GM20431 (cell line): ENCODE data around the gene TMEM260.

ENCODE experiments used
- in situ Hi-C: fragments of 300-500 bp; cut with MseI, MboI; formaldehyde crosslinking; loops from one replicate; pipeline ENCODE4 v1.15.0; 2020; ENCODE audit warnings: low sequenced_read_pairs; ENCODE audit not compliant: unreplicated experiment

Gene TMEM260

DNA sequence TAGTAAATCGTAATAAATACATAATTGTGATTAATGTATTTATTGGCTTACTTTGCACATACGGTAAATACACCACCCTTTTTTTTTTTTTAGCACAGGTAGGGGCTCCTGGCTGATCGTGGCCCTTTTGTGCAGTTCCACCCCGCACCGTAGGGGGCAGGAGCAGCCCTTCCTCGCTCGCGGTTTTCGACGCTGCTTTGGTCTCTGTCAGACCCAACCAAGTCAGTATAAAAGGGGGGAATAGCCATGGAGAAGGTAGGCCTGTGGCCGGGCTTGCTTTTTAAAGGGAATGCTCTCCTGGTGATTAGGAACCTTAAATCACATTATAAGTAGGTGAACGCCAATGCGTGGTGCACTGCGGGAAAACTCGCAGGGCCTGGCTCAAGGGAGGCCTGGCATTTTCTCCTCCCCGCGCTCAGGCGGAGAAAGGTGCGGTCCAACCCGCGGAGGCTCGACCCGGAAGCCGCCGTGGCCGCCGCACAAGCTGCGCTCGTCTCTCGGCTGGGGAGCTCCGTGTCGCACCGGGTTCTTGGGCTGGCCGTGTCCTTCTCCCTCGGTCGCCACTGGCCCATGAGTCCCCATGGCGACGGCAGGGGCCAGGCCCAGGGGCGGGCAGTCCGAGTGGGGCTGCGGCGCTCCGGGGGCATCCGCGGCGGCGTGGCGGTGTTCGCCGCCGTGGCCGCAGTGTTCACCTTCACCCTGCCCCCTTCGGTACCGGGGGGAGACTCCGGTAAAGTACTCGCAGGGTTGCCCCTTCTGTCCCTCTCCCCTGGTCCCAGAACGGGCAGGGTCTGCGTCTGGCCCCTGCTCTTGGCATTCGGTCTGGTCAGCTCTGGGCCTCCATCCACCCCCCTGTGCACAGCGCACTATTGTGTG lies at the start of gene TMEM260:
TSS of gene TMEM260 (plus strand) at position 454 of the 876 bp plus-strand sequence. CDS start at position 571, 117 bp downstream.
- in situ Hi-C loops = no loop called here

DNA sequence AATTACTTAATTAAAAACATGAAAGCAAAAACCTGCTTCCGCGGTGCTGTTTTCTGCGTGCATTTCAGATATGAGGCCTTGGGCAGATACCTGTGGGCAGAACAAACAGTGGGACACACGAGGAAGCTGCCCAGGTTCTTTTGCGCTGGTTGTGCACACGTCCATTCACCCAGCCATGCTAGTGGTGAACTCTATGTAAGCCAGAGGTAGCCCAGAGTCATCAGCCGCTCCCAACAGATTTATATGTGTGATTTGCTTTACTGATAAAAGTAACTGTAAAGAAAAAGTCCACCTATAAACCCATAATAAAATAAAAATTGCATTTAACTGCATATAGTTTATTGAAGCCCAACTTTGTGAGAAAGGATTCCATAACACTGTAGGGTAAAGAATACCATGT lies 47.1 kb upstream of the TMEM260 start:
- in situ Hi-C loops = no loop called here

DNA sequence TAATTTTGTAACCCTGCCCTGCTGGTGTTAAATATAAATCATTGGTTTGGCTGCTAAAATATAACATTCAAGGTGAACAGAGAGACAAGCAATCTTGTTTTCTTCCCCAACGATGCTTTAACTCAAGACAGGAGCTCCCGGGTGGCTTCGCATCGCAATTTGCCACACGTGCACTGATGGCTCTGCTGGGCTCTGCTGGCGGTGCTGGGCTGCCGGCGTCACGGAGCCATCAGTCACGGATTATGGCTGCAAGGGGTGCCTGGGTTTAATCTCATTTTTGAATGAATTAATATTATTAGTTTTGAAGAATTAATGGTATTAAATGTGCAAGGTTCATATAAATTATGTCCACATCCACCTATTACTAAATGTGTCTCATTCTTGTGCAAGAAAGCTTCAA lies 44.9 kb upstream of the TMEM260 start:
- in situ Hi-C loops = no loop called here

DNA sequence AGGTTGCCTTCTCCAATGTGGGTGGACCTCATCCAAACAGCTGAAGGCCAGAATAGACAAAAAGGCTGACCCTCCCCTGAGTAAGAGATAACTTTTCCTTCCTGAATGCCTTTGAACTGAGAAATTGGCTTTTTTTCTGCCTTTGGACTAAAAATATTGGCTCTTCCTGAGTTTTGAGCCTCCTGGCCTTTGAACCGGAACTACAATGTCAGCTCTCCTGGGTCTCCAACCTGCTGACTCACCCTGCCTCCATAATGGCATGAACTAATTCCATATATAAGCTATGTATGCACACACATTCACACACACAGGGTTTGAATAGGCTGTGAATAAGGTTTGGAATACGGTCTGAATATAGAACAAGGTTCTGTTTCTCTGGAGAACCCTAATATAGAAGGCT lies 39.7 kb upstream of the TMEM260 start:
- in situ Hi-C loops = no loop called here

DNA sequence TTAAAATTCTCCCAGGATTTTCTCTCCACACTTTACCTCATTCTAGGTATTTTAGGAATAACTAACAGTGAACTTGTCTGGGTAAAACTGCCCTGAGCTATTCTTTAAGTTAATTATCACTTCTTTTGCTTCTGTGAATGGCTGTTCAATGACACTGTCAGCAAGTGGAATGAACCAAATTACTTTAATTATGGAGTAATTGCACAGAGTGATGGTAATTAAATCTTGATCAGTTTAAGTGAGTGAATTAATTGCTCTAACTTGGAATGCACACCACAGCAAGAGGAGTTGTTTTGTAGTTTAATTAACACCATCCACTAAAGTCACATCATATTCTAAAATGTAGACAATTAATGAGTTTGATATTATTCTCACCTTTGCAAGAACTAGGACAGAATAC lies 36.2 kb upstream of the TMEM260 start:
- in situ Hi-C loops = no loop called here

DNA sequence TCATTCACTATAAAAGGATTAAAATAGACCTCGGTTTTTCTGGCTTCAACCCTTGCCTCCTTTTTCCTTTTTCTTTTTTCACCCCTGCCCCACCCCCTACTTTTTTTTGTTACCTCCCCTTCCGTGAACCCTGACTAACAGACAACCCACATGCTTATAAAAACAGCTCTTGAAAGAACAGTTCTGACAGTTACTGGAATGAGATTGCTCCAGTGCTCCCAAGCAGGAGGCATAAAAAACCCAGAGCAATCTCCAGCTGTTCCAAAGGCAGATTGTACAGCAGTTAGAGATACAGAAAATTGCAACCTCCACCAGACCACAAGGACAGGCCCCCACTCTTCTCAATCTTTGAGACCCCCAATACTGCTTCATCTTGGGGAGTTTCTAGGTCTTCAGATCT lies 29.9 kb upstream of the TMEM260 start:
- in situ Hi-C loops = no loop called here

DNA sequence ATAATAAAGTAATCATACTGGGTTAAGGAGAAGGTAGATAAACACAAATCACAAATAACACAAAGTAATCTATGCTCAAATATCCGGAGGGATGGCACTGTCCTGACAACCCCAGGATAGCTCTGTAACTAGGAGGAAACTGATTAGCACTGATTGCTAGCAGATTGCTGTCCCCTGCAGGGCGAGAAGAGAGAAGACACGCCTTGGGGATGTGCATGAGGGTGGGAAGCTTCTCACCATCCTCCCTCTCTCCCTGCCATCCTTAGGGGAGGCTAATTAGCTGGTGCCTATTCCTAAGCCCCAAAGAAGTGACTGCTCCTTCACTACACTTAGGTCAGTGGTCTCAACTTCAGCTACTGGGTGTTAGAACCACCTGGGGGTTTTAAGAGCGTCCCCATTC lies 27.0 kb upstream of the TMEM260 start:
- in situ Hi-C loops = no loop called here

DNA sequence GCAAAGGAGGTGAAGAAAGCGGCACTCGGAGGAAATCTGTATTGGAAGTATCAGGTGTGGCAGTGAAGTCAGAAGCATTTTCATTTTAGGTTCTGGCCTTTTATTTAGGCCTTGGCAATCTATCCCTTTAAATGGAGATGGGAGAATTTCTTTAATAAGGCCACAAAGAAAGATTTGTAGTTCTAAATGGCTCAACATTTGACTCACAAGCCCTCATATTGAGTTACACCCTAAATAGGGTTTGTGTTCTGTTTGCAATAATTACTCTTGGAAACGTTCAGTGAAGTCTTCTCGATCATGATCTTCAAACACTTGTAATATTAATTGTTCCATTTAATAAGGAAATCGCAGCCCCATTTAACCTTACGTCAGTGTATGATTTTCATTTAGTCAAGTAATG lies 25.3 kb upstream of the TMEM260 start:
- in situ Hi-C loops = no loop called here

DNA sequence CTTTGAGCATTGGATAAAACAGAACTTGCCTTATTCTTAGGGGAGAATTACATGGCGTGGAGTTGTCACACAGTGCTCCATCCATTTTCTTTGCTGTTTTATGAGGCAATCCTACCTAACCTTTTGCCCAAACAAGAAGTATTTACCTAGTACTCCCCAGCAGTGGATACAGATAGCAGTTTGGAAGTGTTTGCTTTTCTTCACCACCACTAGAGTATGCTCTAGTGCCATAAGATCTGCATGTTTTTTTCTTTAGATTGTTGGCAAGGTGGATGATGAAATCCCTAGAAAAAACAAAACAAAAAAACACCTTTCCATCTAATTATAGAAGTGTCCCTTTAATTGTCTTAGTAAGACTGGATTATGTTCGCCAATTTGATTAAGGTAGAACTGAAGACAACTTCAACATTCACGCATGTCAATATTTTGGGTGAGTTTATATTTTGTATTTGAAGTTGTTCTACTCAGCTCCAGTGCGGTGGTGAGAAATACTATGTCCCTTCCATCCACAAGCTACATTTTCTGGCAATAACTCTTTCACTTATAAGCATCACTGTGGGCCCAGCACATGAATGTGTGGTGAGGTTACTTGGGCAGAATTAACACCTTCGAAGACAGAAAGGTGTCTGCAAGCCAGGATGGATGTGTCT lies 23.6 kb upstream of the TMEM260 start:
- in situ Hi-C loops = no loop called here

DNA sequence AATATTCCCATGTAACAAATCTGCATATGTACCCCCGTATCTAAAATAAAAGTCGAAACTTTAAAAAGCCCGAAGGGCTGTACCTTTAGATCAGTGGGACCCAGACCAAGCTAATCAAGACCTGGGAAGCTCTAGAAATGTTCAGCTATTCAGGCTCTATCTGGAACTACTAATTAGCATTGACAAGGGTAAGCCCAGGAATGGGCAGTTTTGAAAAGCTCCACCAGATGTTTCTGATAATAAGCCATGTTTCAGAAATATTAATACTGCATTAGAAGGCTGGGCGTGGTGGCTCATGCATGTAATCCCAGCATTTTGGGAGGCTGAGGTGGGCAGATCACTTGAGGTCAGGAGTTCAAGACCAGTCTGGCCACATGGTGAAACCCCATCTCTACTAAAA lies 20.4 kb upstream of the TMEM260 start:
- in situ Hi-C loops = no loop called here

DNA sequence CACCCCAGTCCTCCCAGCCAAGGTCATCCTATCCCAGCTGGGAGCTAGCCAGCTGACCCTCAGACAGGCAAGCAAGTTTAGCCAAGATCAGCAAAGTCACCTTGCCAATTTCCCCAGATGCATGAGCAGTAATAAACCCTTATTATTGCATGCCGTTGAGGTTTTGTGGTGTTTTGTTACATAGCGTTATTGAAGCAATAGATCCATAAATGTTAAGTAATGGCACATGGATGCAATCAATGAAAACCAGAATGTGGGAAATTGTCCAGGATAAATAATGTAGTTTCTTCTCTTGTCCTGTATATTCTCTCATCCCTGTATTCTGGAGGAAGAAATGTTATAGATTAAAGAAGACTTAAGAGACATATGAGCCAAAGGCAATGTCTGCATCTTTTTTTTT lies 18.0 kb upstream of the TMEM260 start:
- in situ Hi-C loops = no loop called here

DNA sequence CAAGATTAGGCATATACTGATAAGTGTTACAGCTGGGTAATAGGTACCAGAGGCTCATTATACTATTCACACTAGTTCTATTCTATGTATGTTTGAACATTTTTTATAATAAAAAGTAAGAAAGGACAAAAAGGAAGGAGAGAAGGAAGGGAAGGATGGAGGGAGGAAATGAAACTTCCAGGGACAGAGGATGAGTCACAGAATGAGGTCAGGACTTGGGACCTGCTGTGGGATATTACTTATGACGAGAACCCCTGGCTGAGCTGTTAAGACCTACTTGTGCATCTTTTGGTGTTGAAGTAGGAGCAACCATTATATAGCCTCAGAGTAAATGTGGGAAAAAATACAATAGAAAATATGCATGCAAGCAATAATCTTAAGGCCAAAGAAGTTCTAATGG lies 16.7 kb upstream of the TMEM260 start:
- in situ Hi-C loops = no loop called here

DNA sequence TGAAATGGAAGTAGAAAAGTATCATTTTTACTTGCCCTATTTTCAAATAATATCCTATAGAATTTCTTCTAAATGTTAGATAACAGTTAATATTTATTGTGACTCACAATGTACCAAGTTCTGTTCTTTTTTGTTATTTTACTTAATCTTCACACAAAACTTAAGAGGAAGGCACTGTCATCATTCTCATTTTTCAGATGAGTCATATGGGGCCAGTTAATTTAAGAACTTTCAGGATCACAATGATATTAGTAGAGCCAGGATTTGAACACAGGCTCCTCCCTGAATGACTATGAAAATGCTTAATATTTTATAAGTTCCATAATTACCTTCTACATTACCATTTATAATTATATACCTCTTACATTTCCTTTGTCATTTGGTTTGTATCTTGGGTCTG lies 10.4 kb upstream of the TMEM260 start:
- in situ Hi-C loops = no loop called here

DNA sequence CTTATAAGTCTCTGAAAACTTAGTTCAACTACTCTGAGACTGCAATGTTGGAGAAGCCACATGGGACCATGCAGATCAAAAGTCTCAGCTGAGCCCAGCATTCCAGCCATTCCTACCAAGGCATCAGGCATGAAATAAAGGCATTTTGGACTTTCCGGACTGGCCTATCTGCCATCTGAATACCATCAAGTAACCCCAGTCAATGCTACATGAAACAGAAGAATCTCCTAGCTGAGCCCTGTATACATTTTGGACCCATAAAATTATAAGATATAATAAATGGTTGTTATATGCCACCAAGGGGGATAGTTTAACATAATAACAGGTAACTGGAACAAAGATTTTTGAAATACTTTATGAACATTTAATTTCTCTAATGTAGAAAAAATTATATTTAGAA lies 9.3 kb upstream of the TMEM260 start:
- in situ Hi-C loops = no loop called here

DNA sequence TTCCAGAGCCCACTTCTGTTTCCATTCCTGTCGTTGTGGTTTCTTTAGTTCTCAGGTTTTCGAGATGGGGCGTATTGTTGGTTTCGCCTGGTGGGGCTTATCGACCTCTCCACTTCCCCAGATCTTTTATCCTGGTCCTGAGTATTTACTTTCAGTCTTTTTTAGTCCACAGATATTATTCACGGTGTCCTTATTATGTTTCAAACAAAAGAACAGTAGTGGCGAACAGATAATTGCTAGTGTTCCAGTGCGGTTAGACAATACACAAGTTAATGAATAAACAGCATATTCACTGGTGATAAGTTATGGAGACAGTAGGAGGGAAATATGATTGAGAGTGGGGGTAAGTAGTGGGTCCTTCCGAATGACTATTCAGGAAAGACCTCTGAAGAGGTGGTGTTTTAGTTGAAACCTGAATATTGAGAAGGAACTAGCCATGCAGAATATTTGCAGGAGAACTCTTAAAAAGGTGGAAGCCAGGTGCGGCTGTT lies 668 bp downstream of the TMEM260 start:
- in situ Hi-C loops = no loop called here

DNA sequence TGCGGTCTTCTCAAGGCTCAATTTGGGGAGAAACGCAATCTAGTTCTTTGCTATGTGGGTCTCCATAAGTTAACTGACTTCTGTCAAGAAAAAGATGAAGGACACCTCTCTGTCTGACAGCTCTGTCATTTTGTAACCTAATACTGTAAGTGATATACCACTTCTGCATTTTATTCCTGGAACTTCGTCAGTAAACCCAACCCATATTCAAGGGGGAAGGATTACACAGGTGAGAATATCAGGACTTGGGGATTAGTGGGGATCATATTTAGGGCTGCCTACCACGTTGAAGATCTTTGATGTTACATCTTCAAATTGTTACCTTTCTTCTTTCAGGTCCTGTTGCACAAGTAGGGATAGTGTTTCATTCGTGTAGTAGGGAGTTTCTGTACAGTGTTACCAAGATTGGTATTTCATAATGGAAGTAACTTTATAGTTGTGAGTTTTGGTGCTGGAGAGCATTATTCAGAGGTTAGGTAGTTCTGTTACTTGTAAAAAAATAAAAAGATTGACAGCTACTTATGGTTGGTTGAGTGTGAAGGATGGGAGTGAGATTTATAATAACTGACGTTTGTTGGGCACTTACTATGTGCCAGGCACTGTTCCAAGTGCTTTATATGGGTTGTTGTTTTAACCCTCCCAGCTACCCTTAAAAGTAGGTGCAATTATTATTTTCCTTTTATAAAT lies 1.6 kb downstream of the TMEM260 start:
- in situ Hi-C loops = no loop called here

DNA sequence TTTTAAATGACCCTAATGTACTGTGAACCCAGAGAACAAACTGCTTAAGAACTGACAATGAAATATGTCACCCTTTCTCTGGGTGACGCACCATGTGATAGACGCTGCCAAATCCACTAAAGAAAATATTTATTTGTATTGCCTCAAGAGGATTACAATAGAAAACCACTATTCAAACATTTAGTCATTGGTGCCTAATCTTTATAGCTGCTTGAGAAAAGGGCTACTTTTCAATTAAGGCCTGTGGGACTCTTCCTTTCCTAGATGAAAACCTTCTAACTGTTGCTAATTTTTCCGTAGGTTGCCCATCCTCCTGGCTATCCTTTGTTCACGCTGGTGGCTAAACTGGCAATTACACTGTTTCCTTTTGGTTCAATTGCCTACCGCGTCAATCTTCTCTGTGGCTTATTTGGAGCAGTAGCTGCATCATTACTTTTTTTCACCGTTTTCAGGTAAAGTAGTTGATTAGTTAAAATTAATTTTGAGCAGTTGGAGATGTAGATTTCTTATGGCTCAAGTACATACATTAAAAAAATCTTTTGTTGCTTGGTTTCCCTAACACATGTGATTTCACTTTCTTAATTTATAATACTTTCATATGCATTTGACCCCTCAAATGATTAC lies 6.0 kb downstream of the TMEM260 start:
- in situ Hi-C loops = no loop called here

DNA sequence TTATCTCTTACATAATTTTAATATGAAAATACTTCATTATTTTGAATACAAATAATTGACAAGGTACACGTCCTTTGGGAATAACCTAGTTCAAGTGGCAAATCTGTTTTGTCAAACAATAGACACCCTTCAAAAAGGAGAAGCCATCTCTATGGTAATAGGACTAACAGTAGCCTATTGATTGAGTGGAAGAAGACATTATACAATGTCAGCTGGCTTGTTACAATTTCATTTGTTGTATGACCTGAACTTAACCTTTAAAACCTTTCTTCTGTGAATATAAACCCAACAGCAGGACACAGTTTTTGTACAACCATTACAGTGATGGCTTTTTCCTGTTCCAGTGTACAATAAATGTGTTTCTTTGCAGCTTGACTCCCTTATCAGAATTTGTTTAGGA lies 8.1 kb downstream of the TMEM260 start:
- in situ Hi-C loops = no loop called here

DNA sequence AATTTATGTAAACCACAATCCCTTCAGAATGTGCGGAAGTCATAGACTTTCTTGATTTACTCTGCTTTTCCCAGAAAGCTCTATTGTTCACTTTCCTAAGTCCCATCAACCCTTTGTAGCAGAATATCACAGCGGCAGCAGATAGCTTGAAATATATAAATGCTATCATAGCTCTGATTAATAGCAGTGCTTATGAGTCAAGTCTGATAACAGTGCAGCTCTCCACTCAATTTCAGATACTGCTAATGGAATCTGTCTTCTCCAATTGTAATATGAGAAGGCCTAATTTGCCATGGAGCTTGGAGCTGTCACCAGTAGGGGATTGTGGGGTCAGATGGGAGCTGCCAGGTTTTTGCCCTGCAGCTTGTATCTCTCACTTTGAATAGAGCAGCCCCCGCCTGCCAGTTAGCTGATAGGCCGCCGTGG lies 10.9 kb downstream of the TMEM260 start:
- in situ Hi-C loops = no loop called here

DNA sequence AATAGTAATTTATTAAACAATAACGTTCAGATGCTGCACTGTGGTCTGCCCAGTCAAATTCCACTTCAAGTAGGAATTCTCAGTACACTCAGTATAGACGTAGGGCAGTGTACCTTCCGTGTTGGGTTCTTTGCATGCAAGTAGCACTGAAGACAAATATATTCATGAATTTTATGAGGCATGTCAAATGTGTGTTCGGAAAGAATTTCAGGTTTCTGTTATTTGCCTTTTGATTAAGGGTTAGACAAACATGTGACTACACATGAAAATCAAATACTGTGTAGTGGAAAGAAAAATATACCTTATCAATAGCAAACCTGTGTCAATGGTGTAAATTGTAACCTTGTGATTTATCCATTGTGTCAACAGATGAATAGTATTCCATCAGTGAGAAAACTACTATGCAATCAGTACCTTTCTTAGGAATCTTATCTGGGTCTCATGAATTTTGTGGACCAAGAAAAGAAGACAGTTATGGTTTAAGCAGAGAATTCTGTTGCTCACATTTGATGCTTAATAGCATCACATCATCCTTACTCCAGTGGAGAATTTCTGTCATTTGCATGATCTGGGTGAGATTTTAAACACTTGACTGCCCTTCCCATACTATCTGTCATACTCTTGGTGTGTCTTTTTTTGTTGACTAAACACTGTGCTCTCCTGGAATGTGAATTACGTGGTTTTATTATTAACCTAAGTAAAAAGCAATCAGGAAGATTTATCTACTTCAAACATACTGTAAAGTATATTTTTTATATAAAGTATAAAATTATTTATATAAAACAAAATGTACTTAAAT lies 13.3 kb downstream of the TMEM260 start:
- in situ Hi-C loops = no loop called here
